Measurements from ENCODE around the gene TSHZ2.

TSHZ2 gene

DNA sequence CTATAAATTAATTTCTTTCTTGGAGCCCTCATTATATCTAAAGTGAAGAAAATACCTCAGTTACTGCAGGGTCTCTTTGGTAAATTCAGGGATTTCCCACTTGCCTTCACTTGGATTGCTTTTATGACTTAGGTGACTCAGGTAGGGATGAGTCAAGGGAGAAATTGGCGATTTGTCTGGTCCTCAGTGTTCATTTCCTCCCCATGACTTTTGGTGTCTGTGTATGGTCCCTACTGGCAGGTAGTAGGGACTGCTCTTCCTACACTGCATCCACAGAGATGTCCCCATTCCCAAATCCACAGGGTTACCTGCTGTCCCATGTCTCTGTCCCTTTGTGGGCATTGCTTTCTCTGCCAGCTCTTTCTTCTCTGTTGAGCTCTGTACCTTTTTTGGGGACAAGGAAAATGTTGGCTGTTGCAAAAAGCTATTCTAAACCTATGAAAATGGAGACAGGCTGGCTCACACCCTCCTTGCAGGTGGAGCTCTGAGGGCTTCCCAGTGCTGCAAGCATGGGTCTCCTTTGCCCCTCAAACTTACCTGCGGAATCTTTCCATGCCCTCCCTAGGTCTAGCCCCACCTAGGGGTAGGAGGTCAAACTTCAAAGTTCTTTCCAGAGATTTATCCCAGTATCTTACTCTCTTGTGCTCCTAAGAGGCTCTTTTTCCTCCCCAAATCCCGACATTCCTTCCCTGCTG lies 409.6 kb downstream of the TSHZ2 start:
- Histone ChIP-seq H3K27me3 (replicated peaks; ENCODE audit: control insufficient read depth, insufficient read depth, low read length) (no peaks in the 10 kb centered on the region; the same call in 1 of the 2 replicates), H3K36me3 (ENCODE audit: control insufficient read depth, insufficient read depth, low read length) (no peaks in the 10 kb centered on the region), H3K4me3 (replicated peaks; ENCODE audit: low read depth, low read length) (no peak overlapping the region)
- TF ChIP-seq, protein P1, sequence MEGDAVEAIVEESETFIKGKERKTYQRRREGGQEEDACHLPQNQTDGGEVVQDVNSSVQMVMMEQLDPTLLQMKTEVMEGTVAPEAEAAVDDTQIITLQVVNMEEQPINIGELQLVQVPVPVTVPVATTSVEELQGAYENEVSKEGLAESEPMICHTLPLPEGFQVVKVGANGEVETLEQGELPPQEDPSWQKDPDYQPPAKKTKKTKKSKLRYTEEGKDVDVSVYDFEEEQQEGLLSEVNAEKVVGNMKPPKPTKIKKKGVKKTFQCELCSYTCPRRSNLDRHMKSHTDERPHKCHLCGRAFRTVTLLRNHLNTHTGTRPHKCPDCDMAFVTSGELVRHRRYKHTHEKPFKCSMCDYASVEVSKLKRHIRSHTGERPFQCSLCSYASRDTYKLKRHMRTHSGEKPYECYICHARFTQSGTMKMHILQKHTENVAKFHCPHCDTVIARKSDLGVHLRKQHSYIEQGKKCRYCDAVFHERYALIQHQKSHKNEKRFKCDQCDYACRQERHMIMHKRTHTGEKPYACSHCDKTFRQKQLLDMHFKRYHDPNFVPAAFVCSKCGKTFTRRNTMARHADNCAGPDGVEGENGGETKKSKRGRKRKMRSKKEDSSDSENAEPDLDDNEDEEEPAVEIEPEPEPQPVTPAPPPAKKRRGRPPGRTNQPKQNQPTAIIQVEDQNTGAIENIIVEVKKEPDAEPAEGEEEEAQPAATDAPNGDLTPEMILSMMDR (IDR thresholded peaks at IDR 0.05; ENCODE audit: insufficient read depth, low read length, poor library complexity, severe bottlenecking), result peak; percentile 24
- no peak for DNase-seq (ENCODE audit: extremely low read depth, insufficient read length)

DNA sequence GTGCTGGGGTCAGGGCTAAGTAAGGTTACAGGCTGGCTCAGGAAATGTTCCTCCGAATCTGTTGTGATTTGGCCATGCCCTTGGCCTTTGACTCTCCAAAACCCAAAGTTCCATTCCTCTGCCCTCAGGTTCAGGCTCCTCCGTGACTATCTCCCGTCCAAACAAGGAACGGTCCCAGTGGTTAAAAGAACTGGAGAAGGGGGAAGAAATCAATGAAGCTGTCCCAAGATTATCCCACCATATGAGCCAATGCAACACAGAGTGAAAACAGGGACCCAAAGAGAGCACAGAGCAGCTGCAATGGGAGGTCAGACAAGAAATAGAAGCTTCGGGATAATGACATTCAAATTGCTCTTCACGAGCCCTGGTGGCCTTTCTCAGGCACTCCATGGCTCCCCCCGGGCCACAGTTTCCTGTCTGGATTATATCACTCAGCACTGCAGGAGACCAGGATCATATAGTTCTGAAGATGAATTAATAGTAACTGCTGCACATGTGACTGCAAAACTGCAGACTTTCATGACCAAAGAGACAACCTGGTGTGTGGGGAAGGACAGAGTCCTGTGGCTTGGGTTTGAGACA lies 410.2 kb downstream of the TSHZ2 start:
- Histone ChIP-seq H3K27me3 (replicated peaks; ENCODE audit: control insufficient read depth, insufficient read depth, low read length) (no peaks in the 10 kb centered on the region; the same call in 1 of the 2 replicates), H3K36me3 (ENCODE audit: control insufficient read depth, insufficient read depth, low read length) (no peaks in the 10 kb centered on the region), H3K4me3 (replicated peaks; ENCODE audit: low read depth, low read length) (no peak overlapping the region)
- TF ChIP-seq, protein P1 (IDR thresholded peaks at IDR 0.05; ENCODE audit: insufficient read depth, low read length, poor library complexity, severe bottlenecking), result no peak
- no peak for DNase-seq (ENCODE audit: extremely low read depth, insufficient read length)

DNA sequence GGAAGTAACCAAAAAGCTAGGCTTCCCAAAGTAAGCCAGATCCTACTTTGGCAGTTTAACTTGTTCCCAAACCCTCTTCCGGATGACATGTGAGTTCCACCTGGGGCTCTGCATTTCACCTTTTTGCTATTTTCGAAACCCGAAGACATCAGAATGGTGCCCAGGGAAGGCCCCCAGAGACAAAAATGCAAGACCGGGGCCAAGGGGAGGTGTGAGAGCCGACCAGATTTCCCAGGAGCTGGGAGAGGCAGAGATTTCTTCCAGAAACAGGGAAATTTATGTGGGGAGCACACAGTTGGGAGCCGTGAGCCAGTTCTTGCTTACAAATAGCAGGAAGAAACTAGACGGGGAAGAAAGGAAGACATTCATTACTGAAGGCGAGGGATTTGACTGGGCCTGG lies 411.8 kb downstream of the TSHZ2 start:
- Histone ChIP-seq H3K27me3 (replicated peaks; ENCODE audit: control insufficient read depth, insufficient read depth, low read length) (no peaks in the 10 kb centered on the region; the same call in 1 of the 2 replicates), H3K36me3 (ENCODE audit: control insufficient read depth, insufficient read depth, low read length) (no peaks in the 10 kb centered on the region), H3K4me3 (replicated peaks; ENCODE audit: low read depth, low read length) (no peak overlapping the region)
- no peak for DNase-seq (ENCODE audit: extremely low read depth, insufficient read length)
- TF ChIP-seq, protein P1 (IDR thresholded peaks at IDR 0.05; ENCODE audit: insufficient read depth, low read length, poor library complexity, severe bottlenecking), result no peak

DNA sequence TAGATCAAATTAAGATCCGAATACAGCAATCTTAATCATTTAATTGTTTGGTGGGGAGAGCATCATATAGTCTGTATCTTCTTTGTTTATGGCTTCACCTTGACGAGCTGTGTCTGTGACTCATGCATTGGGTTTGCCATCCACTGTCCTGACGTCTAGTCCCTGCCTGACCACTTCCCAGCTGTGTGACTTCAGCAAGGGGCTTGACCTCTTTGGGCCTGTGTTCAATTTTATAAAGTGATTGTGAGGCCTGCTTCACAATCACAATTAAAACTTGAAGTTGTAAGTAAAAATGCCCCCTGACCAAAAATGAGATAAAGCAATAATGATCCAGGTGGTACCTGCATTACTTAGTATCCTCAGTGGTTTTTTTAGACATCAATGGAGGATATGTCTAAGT lies 412.2 kb downstream of the TSHZ2 start:
- Histone ChIP-seq H3K4me3 (replicated peaks; ENCODE audit: low read depth, low read length) (no peak overlapping the region), H3K27me3 (replicated peaks; ENCODE audit: control insufficient read depth, insufficient read depth, low read length) (no peaks in the 10 kb centered on the region; the same call in 1 of the 2 replicates), H3K36me3 (ENCODE audit: control insufficient read depth, insufficient read depth, low read length) (no peaks in the 10 kb centered on the region)
- TF ChIP-seq, protein P1 (IDR thresholded peaks at IDR 0.05; ENCODE audit: insufficient read depth, low read length, poor library complexity, severe bottlenecking), result no peak
- DNase-seq (ENCODE audit: extremely low read depth, insufficient read length), result no peak

DNA sequence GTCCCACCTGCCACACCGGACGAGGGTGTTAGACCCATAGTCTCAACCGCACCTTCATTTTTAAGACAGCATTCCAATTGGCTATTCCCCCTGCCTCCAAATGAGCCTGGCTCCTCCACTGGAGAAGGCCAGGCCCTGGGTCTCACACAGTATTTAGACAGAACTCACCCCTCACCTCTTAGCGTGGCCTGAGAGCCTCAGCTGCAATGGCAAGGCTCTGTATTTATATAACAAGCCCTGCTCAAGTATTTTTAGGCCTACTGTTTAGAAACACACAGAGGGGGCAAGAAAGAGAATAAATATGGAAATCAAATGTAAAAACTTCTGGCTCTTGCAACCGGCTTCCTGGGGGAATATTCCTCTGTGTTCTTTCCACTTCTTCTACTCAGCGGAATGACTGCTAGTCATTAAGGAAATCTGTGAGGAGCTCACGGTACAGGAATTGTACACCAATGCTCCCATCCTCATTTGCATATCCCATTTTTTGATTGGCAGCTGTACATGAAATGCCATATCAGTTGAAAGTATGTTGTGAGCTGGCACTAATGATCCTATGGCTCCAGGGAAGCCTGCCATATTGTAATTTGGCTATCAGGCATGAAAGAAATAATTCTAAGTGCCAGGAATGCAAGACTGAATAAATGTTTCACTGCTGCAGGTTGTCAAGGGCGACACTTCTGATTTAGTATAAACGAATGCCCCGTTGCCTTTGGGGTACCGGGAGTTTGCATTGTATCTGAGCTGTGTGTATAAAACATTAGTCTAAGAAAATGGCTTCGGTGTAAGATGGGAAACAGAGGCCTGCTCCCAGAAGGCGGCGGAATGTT lies 414.0 kb downstream of the TSHZ2 start:
- DNase-seq (ENCODE audit: extremely low read depth, insufficient read length), result no peak
- Histone ChIP-seq H3K27me3 (replicated peaks; ENCODE audit: control insufficient read depth, insufficient read depth, low read length) (no peaks in the 10 kb centered on the region; the same call in 1 of the 2 replicates), H3K4me3 (replicated peaks; ENCODE audit: low read depth, low read length) (no peak overlapping the region), H3K36me3 (ENCODE audit: control insufficient read depth, insufficient read depth, low read length) (no peaks in the 10 kb centered on the region)
- TF ChIP-seq, protein P1 (IDR thresholded peaks at IDR 0.05; ENCODE audit: insufficient read depth, low read length, poor library complexity, severe bottlenecking), result no peak
